DOHH2 (cell line): ENCODE measurements around the gene FBXO31.

ENCODE experiments used
- H3F3A ChIP-seq: fragments of 200-600 bp; sonication (generic), shearing (Covaris generic); 2 replicates; pipeline ENCODE4 v1.6.0; 2016; ENCODE audit warnings: antibody characterized with exemption, mild to moderate bottlenecking; ENCODE audit not compliant: control insufficient read depth, insufficient read depth
- H3K27ac ChIP-seq: fragments of 200-600 bp; sonication (generic); 2 replicates; pipeline ENCODE4 v1.5.1; 2014; ENCODE audit warnings: low read depth, mild to moderate bottlenecking, low read length, moderate library complexity
- H3K27me3 ChIP-seq: fragments of 200-600 bp; sonication (generic); 2 replicates; pipeline ENCODE4 v1.6.1; 2014; ENCODE audit warnings: mild to moderate bottlenecking, low read length, mixed read lengths; ENCODE audit not compliant: control insufficient read depth
- H3K36me3 ChIP-seq: fragments of 200-600 bp; sonication (generic); 2 replicates; pipeline ENCODE4 v1.6.1; 2014; ENCODE audit warnings: mild to moderate bottlenecking, low read length, moderate library complexity, mixed read lengths; ENCODE audit not compliant: control insufficient read depth
- H3K4me1 ChIP-seq: fragments of 200-600 bp; sonication (generic); 2 replicates; pipeline ENCODE4 v1.6.1; 2014; ENCODE audit warnings: mild to moderate bottlenecking, low read length, mixed read lengths; ENCODE audit not compliant: control insufficient read depth
- H3K4me2 ChIP-seq: fragments of 200-600 bp; sonication (generic); 2 replicates; pipeline ENCODE4 v1.6.0; 2014; ENCODE audit warnings: mild to moderate bottlenecking, low read length, moderate library complexity
- H3K4me3 ChIP-seq: fragments of 200-600 bp; sonication (generic); 2 replicates; pipeline ENCODE4 v1.5.1; 2014; ENCODE audit warnings: mild to moderate bottlenecking, low read length, mixed read lengths
- H3K79me2 ChIP-seq: fragments of 200-600 bp; sonication (generic); 2 replicates; pipeline ENCODE4 v1.6.1; 2014; ENCODE audit warnings: mild to moderate bottlenecking, low read length, mixed read lengths; ENCODE audit not compliant: control insufficient read depth
- H3K9me2 ChIP-seq: fragments of 200-600 bp; sonication (generic); replicated peaks from 2 replicates; pipeline ENCODE4 v1.6.1; 2014; ENCODE audit warnings: mild to moderate bottlenecking, low read length, mixed read lengths; ENCODE audit not compliant: control insufficient read depth
- H3K9me3 ChIP-seq: fragments of 200-600 bp; sonication (generic); 2 replicates; pipeline ENCODE4 v1.6.1; 2014; ENCODE audit warnings: antibody characterized with exemption, low read length, mixed read lengths; ENCODE audit not compliant: control insufficient read depth, insufficient read depth
- H4K20me1 ChIP-seq: fragments of 200-600 bp; sonication (generic); 2 replicates; pipeline ENCODE4 v1.6.0; 2014; ENCODE audit warnings: low read depth, mild to moderate bottlenecking, antibody characterized with exemption, low read length, moderate library complexity; ENCODE audit not compliant: control insufficient read depth, insufficient read depth
- CTCF ChIP-seq: fragments of 200-600 bp; sonication (generic); IDR thresholded peaks from one replicate; pipeline ENCODE4 v1.5.1; 2014; ENCODE audit warnings: antibody characterized with exemption, mild to moderate bottlenecking, low read depth, low read length; ENCODE audit not compliant: poor library complexity, severe bottlenecking
- EZH2phosphoT487 ChIP-seq: fragments of 200-600 bp; sonication (generic); IDR thresholded peaks from 2 replicates; pipeline ENCODE4 v1.6.1; 2017; ENCODE audit warnings: borderline replicate concordance, mild to moderate bottlenecking, antibody characterized with exemption, low read length, moderate library complexity, mixed read lengths

FBXO31 gene

GRCh38 chr16:87305505-87306391 is 77.8 kb downstream of the FBXO31 start:
- Histone ChIP-seq H4K20me1 (no peaks in the 10 kb centered on the region), H3K27ac (no peak overlapping the region), H3K36me3 (no peaks in the 10 kb centered on the region; the same call in 1 of the 2 replicates), H3K9me2 (no peaks in the 10 kb centered on the region), H3K27me3 (no peaks in the 10 kb centered on the region), H3F3A (no peaks in the 10 kb centered on the region), H3K4me1 (0 out of 2 replicates have a peak, but pooled peaks cover 3% of the 10 kb centered on the region), H3K9me3 (no peaks in the 10 kb centered on the region), H3K4me3 (no peak overlapping the region), H3K4me2 (no peak overlapping the region), H3K79me2 (no peaks in the 10 kb centered on the region)
- no peak for TF ChIP-seq EZH2phosphoT487
- no peak for TF ChIP-seq CTCF

GRCh38 chr16:87304951-87305350 is 78.6 kb downstream of the FBXO31 start:
- H4K20me1 ChIP-seq, result no peaks in the 10 kb centered on the region
- H3K27me3 ChIP-seq, result no peaks in the 10 kb centered on the region
- no peaks in the 10 kb centered on the region for H3K9me2 ChIP-seq
- H3K36me3 ChIP-seq, result no peaks in the 10 kb centered on the region; the same call in 1 of the 2 replicates
- TF ChIP-seq EZH2phosphoT487 (no peak), CTCF (no peak)
- no peaks in the 10 kb centered on the region for H3K79me2 ChIP-seq
- 0 out of 2 replicates have a peak, but pooled peaks cover 3% of the 10 kb centered on the region for H3K4me1 ChIP-seq
- H3F3A ChIP-seq, result no peaks in the 10 kb centered on the region
- no peak overlapping the region for H3K4me3 ChIP-seq
- no peak overlapping the region for H3K27ac ChIP-seq
- no peaks in the 10 kb centered on the region for H3K9me3 ChIP-seq
- no peak overlapping the region for H3K4me2 ChIP-seq

- H3K27ac ChIP-seq, result no peak overlapping the region
- H3K4me2 ChIP-seq, result no peak overlapping the region
These were observed 79.5 kb downstream of the FBXO31 start for GRCh38 chr16:87303962-87304521.

More at GRCh38 chr16:87303962-87304521, 79.5 kb downstream of the FBXO31 start:
- H3F3A ChIP-seq, result no peaks in the 10 kb centered on the region
- H3K4me1 ChIP-seq, result 0 out of 2 replicates have a peak, but pooled peaks cover 3% of the 10 kb centered on the region
- H3K27me3 ChIP-seq, result no peaks in the 10 kb centered on the region
- TF ChIP-seq CTCF, result no peak
- TF ChIP-seq EZH2phosphoT487, result no peak
- no peaks in the 10 kb centered on the region for H4K20me1 ChIP-seq
- H3K9me3 ChIP-seq, result no peaks in the 10 kb centered on the region
- no peak overlapping the region for H3K4me3 ChIP-seq
- no peaks in the 10 kb centered on the region for H3K79me2 ChIP-seq
- no peaks in the 10 kb centered on the region; the same call in 1 of the 2 replicates for H3K36me3 ChIP-seq
- no peaks in the 10 kb centered on the region for H3K9me2 ChIP-seq
